Activated CD4-positive, alpha-beta T cell treated with anti-CD3 and anti-CD28 coated beads for 48 hours (primary cell): ENCODE data around the gene SCYGR3.
A peak's percentile ranks its signal among the peaks of the same experiment; 100 is the strongest.

Experiments used
- DNase-seq: peaks from one replicate; pipeline ENCODE4 v3.0.0-alpha.2; 2020

SCYGR3 gene, protein sequence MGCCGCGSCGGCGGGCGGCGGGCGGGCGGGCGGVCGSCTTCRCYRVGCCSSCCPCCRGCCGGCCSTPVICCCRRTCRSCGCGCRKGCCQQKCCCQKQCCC

DNA sequence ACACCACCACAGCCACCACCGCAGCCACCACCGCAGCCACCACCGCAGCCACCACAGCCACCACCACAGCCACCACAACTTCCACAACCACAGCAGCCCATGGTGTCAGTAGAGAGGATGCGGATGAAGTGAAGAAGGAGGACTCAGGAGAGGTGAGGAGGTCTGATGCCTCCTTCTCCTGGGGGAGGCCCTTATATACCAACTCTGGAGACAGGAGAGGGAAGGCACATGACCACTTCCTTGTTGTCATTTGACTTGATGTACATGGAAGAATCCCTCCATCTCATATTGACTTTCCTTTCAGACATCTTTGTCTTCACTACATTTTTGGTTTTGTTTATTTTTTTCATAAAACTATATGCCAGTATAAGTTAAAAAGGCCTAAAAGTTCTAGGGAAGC is at the start of gene SCYGR3:
Gene SCYGR3, minus strand, starts transcription at position 101 of the 400 bp plus-strand sequence. Its CDS starts 0 bp downstream, at position 101.
- DNase-seq: no peak

DNA sequence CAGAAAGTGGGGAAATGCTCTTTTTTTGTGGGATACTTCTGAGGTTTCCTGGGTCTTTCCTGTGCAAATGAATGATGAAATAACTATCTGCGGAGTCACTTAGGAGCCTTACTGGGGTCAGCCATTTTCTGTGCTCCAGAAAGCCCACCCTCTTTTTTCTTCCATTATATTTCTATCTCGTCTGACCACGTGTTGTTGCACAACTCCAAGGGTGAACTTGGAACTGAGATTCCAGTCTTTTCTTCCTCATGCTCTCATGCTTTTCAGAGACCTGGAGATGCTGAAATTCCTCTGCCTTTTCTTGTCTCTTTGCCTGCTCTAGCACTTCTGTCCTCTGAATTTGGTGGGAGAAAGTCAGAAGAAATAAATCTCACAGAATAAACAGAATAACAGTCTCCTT is 47.2 kb upstream of the SCYGR3 start:
- no peak for DNase-seq

DNA sequence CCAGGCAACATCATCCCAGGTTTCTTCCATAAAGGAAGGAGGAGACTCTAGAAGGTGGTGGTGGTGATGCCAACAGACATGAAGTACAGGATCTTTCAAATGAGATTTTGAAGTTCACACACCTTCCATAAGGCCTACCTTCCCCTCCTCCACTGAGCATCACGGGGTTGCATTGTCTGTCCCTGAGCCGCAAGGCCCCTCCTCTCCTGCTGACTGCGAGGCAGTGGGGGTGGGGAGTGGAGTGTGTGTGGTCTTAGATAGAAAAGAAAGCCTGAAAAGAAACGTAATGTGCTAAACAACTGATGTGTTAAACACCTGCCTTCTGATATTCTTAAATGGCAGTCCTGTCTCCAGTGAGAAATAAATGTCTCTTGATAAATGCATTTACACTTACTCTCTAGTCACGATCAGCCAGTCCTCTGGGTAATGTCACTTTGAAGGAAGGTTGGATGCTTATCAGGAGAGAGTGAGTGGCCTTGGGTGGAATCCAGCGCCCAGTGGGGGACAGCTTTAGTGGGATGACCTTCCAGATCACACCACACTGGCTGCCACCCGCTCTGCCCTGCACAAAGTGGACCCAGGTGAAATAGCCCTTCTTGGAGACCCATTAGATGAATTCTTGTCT is 46.5 kb upstream of the SCYGR3 start:
- DNase-seq: no peak

DNA sequence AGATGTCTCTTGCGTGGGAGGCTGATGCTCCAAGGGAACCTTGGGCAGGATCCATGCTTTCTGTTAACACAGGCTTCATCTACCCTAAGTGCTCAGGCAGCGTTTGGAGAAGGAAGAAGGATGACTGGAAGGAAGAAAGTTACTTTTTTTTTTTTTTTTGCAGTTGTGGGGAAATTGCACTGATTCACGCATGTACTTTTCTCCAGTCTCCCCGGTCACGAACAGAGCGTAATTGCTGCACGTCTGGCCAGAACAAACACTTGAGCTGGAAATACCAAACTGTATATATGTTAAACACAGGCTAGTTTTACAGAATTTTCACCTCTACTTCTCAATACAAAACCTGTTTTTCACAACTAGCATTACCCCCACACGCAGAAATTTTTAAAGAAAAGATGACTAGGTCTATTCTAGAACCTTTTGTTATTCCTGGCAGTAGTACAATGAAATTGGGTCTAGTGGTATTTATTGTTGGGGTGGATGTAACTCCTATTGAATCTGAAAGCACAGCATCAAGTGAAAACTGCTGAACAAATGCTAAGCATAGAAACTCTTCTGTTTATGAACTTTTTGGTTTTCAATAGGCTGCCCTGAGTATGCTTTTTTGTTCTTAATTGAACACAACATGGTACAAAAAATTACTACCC is 42.7 kb upstream of the SCYGR3 start:
- DNase-seq: no peak

DNA sequence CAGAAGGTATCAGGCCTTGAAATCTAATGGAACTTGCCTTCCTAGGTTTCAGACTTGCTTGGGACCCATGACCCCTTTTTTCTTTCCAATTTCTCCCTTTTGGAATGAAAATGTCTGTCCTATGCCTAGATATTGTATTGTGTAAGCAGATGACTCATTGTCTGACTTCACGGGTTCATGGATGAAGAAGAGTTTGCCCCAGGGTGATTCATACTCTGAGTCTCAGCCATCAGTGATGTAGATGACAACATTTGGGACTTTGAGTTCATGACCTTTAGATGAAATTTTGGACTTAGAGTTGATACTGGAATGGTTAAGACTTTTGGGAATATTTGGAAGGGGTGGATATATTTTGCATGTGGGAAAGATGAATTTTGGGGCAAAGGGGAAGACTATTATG is 40.8 kb upstream of the SCYGR3 start:
- DNase-seq: no peak

DNA sequence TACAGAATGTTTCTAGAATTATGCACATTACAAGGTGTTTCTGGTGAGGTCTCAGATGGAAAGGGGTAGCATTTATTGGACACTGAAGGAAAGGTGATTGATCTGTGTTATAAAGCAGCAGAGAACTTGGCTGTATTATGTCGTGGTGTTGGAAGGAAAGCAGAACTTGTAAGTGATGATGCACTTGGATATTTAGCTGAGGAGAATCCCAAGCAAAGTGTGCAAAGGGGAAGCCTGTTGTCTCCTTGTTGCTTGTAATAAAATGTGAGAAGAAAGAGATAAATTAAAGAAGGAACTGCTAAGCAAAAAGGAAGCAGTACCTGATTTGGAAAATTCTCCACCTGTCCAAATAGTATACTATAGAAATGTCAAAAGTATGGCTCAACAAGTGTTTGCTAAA is 39.8 kb upstream of the SCYGR3 start:
- DNase-seq: no peak

DNA sequence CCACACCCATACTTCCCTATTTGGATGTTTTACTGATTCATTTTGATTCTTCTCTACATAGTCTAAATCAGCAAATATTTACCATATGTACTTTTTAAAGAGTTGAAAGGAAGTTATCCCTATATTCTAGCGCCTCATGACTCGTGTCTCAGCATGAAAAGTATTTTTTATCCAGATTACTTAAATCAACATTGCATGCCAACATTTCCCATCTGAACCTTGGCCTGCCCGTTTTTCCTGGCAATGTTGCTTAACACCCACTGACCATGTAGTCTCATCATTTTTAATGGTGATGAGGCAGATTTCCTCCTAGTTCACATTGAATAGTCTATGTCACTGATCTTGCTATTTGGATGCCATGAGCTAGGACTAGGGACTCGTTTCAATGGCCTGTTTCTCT is 38.8 kb upstream of the SCYGR3 start:
- DNase-seq: no peak

DNA sequence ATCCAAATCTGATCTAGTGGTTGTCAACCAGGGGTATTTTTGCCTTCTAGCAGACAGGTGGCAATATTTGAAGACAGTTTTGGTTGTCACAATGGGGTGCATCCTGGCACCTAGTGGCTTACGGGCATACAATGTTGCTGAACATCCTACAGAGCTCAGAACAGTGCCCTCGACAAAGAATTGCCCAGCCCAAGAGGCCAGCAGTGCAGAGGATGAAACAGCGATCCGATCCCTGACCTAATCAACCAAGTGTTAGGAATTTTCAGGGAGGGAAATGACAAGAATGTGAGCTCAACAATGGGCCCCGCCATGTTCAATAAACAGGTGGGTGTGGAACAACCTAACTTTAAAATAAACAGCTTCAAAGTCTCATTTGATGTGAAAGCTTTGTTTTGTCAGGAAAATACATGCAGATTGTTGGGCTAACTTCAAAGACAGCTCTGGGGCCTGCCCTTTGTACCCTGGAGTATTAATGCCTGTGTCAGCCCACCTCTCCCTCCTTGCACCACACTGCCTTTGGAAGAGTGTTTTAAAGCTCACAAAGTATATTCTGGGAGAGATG is 29.4 kb upstream of the SCYGR3 start:
- DNase-seq: no peak

DNA sequence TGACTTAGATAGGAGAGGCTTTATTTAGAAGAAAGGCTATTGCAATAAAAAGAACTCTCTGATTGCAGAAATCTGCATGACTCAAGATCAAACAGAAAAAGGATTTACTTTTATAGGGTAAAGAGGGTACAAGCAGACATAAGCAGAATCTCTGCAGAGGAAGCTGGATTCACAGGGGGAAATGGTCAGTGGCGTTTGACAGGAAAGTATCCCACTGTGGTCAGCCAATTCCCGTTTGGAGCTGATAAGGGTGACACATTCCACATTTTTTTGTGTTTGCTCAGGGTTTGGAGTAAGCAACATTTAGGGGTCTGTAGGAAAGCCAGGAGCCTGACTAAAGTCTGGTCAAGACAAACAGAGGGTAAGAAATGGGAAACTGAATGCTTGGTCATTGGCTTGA is 28.0 kb upstream of the SCYGR3 start:
- DNase-seq: no peak

DNA sequence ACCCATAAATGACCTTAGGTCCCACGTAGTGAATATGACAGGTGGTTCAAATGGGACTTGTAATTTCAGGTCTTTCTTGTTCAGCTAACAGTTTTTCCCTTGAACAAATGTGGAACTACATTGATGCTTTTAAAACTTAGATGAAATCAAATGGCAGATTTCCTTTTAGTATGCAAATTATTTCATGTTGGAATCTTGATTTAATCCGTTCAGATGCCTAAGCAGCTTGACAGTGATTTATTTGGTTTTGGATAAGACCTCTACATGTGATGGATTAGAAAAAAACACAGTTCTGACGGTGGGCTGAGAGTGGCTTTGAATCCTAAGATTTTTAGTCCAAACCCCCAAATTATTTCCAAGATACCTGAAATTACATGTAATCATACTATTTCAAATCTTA is 19.6 kb upstream of the SCYGR3 start:
- DNase-seq: no peak

DNA sequence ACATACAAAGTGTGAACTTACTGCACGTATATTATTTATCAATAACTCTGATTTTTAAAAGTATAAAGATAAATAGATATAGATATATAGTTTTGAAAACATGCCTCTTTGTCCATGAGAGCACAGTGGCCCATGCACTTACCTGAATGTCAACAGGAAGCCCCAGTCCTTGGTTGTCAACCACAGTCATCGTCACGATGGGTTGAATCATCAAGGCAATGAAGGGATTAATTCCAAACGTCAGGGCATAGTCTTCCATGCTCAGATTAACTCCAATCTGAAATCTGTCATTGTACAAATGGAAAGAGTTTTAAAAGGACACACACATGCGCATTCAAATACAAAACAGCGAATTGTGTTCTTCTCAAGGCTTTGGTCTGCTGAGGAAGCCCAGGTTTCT is 18.2 kb upstream of the SCYGR3 start:
- no peak for DNase-seq

DNA sequence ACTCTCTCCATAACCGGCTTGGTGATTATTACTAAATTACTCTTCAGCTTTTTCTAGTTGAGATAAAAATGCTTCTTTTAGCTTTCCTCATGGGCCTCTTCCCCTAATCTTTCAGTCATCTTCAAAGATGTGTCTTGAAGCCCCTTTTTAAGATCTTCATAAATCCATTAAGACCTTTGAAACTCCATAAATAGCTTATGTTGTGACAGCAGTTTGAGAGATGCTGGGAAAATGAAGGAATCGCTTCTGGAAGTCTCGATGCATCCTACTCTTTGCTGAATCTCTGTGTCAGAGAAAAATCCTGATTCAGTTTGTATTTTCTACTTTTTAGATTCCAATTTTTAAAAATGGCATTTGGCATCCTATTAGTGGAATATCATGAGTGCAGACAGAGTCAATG is 15.7 kb upstream of the SCYGR3 start:
- no peak for DNase-seq

DNA sequence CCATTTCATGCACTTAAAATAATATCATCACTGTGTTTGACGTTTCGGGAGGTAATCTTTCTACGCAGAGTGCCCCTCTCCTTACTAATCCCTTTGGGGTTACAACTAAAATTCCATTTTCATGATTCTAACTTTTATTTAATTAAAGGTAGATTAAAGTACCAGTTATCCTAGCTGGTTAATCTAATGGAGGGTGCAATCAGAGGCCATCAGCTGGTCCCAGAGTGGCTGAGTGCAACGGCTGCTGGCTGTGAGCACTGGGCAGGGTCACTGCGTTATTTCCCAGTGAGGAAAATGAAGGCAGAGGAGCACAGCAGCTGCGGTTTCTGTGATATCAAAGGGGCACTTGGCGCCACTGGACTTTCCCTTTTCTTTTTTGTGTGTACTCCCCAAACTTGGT is 14.8 kb upstream of the SCYGR3 start:
- DNase-seq: no peak

DNA sequence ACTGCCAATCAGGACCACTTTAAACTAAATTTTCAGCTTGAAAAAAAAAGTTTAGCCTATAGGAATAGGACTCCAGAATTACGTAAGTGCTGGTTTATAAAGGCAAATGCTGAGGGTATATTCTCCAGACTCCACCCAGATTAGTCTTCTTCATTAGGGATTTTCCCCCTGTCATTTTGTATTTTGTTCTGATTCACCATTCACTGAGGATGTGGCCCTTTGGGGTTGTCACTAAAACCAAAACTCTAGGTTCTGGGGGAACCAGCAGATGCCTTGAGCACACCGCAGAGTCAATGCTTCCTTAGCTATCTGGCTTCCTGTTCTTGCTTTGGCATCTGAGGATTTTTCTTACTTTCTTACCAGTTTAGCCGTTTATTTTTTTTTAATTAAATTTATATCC is 13.1 kb upstream of the SCYGR3 start:
- peak; percentile 25 for DNase-seq

DNA sequence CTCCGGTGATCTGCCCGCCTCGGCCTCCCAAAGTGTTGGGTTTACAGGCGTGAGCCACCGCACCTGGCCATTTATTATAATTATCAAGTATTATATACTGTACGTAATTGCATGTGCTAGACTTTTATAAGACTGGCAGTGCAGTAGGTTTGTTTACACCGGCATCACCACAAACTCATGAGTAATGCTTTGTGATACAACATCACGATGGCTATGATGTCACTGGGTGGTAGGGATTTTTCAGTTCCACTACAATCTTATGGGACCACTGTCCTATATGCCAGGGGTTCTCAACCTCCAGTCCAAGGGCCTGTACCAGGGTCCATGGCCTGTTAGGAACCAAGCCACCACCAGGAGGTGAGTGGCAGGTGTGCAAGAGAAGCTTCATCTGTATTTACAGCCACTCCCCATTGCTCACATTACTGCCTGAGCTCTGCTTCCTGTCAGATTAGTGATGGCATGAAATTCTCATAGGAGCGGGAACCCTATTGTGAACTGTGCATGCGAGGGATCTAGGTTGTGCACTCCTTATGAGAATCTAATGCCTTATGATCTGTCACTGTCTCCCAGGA is 12.0 kb upstream of the SCYGR3 start:
- no peak for DNase-seq

DNA sequence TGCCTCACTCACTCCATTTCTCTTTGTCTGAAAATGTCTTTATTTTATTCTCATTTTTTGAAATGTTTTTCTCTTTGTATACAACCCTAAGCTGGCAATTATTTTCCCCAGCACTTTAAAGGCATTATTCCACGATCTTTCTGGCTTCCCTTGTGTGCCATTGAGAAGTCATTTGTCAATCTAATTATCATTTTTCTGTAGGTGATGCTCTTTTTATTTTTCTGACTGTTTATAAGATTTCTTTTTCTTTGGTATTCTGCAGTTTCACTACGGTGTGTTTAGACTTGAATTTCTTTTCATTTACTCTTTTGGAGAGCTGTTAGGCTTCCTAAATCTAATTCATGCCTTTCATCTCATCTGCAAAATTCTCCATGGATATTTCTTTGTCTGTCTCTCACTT is 10.8 kb upstream of the SCYGR3 start:
- no peak for DNase-seq

DNA sequence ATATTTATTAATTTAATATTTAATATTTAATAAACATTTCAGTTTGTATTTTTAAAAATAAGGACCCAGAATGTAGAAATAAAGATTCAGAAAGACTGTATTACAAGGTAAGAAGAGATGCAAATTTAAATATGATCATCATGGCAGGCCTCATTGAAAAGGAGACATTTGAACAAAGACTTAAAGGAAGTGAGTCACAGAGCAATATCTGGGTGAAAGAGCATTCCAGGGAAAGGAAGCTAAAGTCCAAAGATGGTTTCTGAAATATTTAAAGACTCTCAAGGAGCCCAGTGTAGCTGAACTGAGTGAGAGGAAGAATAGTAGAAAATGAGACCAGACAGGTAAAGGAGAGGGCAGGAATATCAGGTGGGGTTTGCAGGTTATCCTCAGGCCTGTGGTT is 8.6 kb upstream of the SCYGR3 start:
- DNase-seq: no peak

DNA sequence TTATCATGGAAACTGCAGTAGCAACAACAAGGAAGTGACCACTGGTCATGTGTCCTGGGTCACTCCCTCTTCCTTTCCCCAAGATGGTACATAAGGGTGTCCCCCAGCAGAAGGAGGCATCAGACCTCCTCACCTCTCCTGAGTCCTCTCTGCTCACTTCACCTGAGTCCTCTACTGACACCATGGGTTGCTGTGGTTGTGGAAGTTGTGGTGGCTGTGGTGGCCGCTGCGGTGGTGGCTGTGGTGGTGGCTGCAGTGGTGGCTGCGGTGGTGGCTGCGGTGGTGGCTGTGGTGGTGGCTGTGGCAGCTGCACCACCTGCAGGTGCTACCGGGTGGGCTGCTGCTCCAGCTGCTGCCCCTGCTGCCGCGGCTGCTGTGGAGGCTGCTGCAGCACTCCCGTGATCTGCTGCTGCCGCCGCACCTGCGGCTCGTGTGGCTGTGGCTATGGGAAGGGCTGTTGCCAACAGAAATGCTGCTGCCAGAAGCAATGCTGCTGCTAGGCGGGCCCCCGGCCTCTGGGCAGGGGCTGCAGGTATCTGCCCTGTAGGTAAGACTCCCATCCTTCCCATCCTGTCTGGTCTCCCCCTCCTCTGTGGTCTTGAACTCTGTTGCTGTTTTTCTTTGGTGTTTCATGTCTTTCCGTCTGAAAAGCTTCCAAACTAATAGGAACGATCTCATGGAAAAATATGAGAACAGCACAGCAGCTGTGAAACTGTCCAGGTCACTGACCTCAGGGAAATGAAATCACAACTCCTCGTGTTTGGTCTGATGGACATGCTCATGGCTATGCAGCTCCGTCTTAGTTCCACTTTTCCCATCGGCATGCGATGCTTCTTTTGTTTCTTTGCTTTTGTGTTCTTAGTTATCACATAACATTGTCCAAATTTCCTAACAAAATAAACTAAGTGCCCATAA is 2.9 kb upstream of the SCYGR3 start, which contains the start of gene SCYGR4:
Gene SCYGR4, plus strand, starts transcription at position 183 of the 915 bp plus-strand sequence. Its CDS starts 0 bp downstream, at position 183.
- DNase-seq: no peak

DNA sequence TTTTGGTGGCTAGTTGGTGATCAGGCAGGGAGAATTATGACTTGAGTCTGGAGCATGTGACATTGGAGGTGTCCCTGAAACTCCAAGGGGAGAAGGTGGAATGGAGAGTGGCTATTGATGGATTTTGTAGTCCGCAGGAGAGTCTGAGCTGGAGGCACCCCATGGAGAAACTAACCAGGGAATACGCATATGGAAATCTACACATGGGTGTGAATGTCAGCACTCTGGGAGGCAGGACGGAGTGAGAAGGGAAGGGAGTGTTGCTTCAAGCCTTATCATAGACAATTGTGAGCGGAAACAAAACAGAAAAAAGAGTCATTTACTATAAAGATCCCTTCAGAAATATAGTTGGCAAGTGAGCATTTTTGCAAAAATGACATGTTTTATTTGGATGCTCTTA is 2.0 kb upstream of the SCYGR3 start:
- DNase-seq: no peak

DNA sequence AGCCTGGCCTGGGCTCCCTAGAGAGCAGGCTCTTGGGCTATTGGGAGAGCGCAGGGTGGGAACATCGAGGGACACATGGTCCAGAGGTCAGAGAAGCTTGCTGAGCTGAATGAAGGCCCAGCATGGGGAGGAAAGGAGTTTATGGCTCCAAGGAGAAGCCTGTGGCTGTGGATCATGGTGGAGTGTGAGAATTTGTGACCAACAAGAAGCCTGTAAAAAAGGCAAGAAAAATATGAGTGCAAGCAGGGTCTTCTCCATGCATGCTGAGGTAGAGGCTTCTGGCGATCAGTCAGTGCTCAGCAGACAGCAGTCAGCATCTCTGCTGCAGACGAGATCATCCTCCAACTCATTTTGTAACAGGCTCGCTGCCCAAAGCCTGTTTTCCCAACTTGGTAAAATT is 1.3 kb upstream of the SCYGR3 start:
- no peak for DNase-seq

DNA sequence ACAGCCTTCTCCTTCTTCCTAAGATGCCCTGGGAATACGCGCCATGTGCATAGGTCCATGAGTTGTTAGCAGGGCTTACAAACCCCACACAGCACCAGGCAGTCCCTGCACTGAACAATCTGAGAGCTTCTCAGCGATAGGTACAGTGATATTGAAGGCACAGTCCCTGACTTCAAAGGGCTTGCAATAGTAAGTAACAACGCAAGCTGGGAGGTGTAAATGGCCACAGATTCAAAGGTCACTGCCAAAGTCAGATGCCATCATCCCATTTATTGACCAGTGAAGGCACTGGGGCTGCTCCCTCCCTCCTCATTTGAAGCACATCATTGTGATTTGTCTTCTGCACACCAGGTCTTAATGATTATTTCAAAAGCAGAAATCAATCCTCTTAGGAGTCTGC is 541 bp upstream of the SCYGR3 start:
- DNase-seq: no peak

DNA sequence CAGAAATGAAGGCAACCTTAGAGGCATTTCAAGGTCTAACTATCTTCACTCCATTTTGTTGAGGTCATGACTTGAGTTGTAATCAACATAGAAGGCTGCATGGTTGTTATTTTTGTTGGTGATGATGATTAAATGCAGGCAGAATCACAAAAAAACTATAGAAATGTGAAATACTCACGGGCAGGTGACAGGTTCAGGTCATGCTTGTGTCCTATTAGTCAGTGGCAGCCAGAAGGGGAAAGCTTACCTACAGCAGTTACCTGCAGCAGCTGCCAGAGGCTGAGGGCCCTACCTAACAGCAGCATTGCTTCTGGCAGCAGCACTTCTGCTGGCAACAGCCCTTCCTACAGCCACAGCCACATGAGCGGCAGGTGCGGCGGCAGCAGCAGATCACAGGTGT is 394 bp downstream of the SCYGR3 start:
- no peak for DNase-seq

DNA sequence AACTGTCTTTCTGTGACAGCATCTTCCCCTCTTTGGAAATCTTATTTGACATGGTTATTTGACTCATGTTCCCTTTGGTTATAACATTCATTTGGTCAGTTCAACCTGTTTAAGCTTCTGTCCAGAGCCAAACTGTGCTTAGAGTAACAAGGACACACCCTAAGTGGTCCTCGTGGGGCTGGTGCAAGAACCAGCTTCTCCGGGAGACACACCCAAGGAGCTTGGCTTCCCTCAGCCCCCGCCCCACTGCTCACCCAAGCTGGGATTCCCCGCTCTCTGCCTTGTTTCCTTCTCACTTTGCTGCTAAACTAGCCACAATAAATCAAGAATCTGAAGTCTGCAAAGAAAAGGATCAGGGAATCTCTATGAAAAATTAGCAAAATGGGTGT is 1.4 kb downstream of the SCYGR3 start:
- DNase-seq: no peak
